Measurements from ENCODE around the gene BCL2L12.

The BCL2L12 gene

GRCh38 chr19:49684983-49685553, 19.3 kb downstream of the BCL2L12 start:
- Histone ChIP-seq H3K36me3 (ENCODE audit: control insufficient read depth in 1 of 2, insufficient read depth in 2 of 2, low read length in 2 of 2) (peaks cover 23 to 56% of the 10 kb centered on the region in 2 donors), H3K9ac (ENCODE audit: low read depth in 1 of 2, low read length in 2 of 2) (no peak overlapping the region), H3K4me1 (ENCODE audit: control insufficient read depth in 1 of 2, insufficient read depth in 2 of 2, low read length in 2 of 2) (peaks cover 14 to 22% of the 10 kb centered on the region in 2 donors), H3K9me3 (ENCODE audit: control insufficient read depth in 1 of 2, low read length in 2 of 2) (no peaks in the 10 kb centered on the region), H3K4me3 (ENCODE audit: low read depth in 1 of 2, low read length in 2 of 2) (no peak overlapping the region), H3K27me3 (ENCODE audit: control insufficient read depth in 1 of 2, insufficient read depth in 2 of 2, low read length in 2 of 2) (peaks cover 0 to 8% of the 10 kb centered on the region in 2 donors), H3K27ac (ENCODE audit: low read depth, low read length) (no peak overlapping the region)

GRCh38 chr19:49685845-49686332, 20.2 kb downstream of the BCL2L12 start:
- no peak overlapping the region for H3K9ac ChIP-seq (ENCODE audit: low read depth in 1 of 2, low read length in 2 of 2)

GRCh38 chr19:49686503-49687088, 20.9 kb downstream of the BCL2L12 start:
- peaks cover 15 to 27% of the 10 kb centered on the region in 2 donors for H3K4me1 ChIP-seq (ENCODE audit: control insufficient read depth in 1 of 2, insufficient read depth in 2 of 2, low read length in 2 of 2)
- H3K27me3 ChIP-seq (ENCODE audit: control insufficient read depth in 1 of 2, insufficient read depth in 2 of 2, low read length in 2 of 2), result peaks cover 11 to 23% of the 10 kb centered on the region in 2 donors
- H3K4me3 ChIP-seq (ENCODE audit: low read depth in 1 of 2, low read length in 2 of 2), result no peak overlapping the region
- H3K27ac ChIP-seq (ENCODE audit: low read depth, low read length), result no peak overlapping the region
- H3K9ac ChIP-seq (ENCODE audit: low read depth in 1 of 2, low read length in 2 of 2), result no peak overlapping the region
- H3K36me3 ChIP-seq (ENCODE audit: control insufficient read depth in 1 of 2, insufficient read depth in 2 of 2, low read length in 2 of 2), result peaks cover 23 to 50% of the 10 kb centered on the region in 2 donors
- no peaks in the 10 kb centered on the region for H3K9me3 ChIP-seq (ENCODE audit: control insufficient read depth in 1 of 2, low read length in 2 of 2)

More at GRCh38 chr19:49685845-49686332, 20.2 kb downstream of the BCL2L12 start:
- Histone ChIP-seq H3K36me3 (ENCODE audit: control insufficient read depth in 1 of 2, insufficient read depth in 2 of 2, low read length in 2 of 2) (peaks cover 23 to 53% of the 10 kb centered on the region in 2 donors), H3K27me3 (ENCODE audit: control insufficient read depth in 1 of 2, insufficient read depth in 2 of 2, low read length in 2 of 2) (peaks cover 5 to 16% of the 10 kb centered on the region in 2 donors), H3K4me3 (ENCODE audit: low read depth in 1 of 2, low read length in 2 of 2) (no peak overlapping the region), H3K4me1 (ENCODE audit: control insufficient read depth in 1 of 2, insufficient read depth in 2 of 2, low read length in 2 of 2) (peaks cover 15 to 22% of the 10 kb centered on the region in 2 donors), H3K9me3 (ENCODE audit: control insufficient read depth in 1 of 2, low read length in 2 of 2) (no peaks in the 10 kb centered on the region), H3K27ac (ENCODE audit: low read depth, low read length) (no peak overlapping the region)

GRCh38 chr19:49687150-49687549, 21.4 kb downstream of the BCL2L12 start:
- Histone ChIP-seq H3K4me3 (ENCODE audit: low read depth in 1 of 2, low read length in 2 of 2) (no peak overlapping the region), H3K4me1 (ENCODE audit: control insufficient read depth in 1 of 2, insufficient read depth in 2 of 2, low read length in 2 of 2) (peaks cover 15 to 27% of the 10 kb centered on the region in 2 donors), H3K9me3 (ENCODE audit: control insufficient read depth in 1 of 2, low read length in 2 of 2) (no peaks in the 10 kb centered on the region), H3K27ac (ENCODE audit: low read depth, low read length) (no peak overlapping the region), H3K9ac (ENCODE audit: low read depth in 1 of 2, low read length in 2 of 2) (no peak overlapping the region), H3K27me3 (ENCODE audit: control insufficient read depth in 1 of 2, insufficient read depth in 2 of 2, low read length in 2 of 2) (peaks cover 11 to 24% of the 10 kb centered on the region in 2 donors), H3K36me3 (ENCODE audit: control insufficient read depth in 1 of 2, insufficient read depth in 2 of 2, low read length in 2 of 2) (peaks cover 19 to 45% of the 10 kb centered on the region in 2 donors)

GRCh38 chr19:49687566-49688316, 22.0 kb downstream of the BCL2L12 start:
- H3K4me1 ChIP-seq (ENCODE audit: control insufficient read depth in 1 of 2, insufficient read depth in 2 of 2, low read length in 2 of 2), result peaks cover 15 to 27% of the 10 kb centered on the region in 2 donors
- H3K4me3 ChIP-seq (ENCODE audit: low read depth in 1 of 2, low read length in 2 of 2), result no peak overlapping the region
- no peak overlapping the region for H3K27ac ChIP-seq (ENCODE audit: low read depth, low read length)
- H3K27me3 ChIP-seq (ENCODE audit: control insufficient read depth in 1 of 2, insufficient read depth in 2 of 2, low read length in 2 of 2), result peaks cover 11 to 24% of the 10 kb centered on the region in 2 donors
- no peak overlapping the region for H3K9ac ChIP-seq (ENCODE audit: low read depth in 1 of 2, low read length in 2 of 2)
- peaks cover 15 to 41% of the 10 kb centered on the region in 2 donors for H3K36me3 ChIP-seq (ENCODE audit: control insufficient read depth in 1 of 2, insufficient read depth in 2 of 2, low read length in 2 of 2)
- H3K9me3 ChIP-seq (ENCODE audit: control insufficient read depth in 1 of 2, low read length in 2 of 2), result no peaks in the 10 kb centered on the region

GRCh38 chr19:49688531-49689132, 22.9 kb downstream of the BCL2L12 start:
- Histone ChIP-seq H3K4me3 (ENCODE audit: low read depth in 1 of 2, low read length in 2 of 2) (no peak overlapping the region), H3K9me3 (ENCODE audit: control insufficient read depth in 1 of 2, low read length in 2 of 2) (no peaks in the 10 kb centered on the region), H3K36me3 (ENCODE audit: control insufficient read depth in 1 of 2, insufficient read depth in 2 of 2, low read length in 2 of 2) (peaks cover 14 to 37% of the 10 kb centered on the region in 2 donors)

GRCh38 chr19:49689133-49690078, 23.7 kb downstream of the BCL2L12 start, which contains the start of gene ADM5:
TSS of gene ADM5 (plus strand) at chr19:49689594. CDS start at chr19:49689838, 244 bp downstream.
- H3K27me3 ChIP-seq (ENCODE audit: control insufficient read depth in 1 of 2, insufficient read depth in 2 of 2, low read length in 2 of 2), result peaks cover 11 to 24% of the 10 kb centered on the region in 2 donors
- peak within 1 kb of the TSS in 1 of 2 donors; percentile 3 for H3K9ac ChIP-seq (ENCODE audit: low read depth in 1 of 2, low read length in 2 of 2)
- no peaks in the 10 kb centered on the region for H3K9me3 ChIP-seq (ENCODE audit: control insufficient read depth in 1 of 2, low read length in 2 of 2)
- peaks cover 15 to 27% of the 10 kb centered on the region in 2 donors for H3K4me1 ChIP-seq (ENCODE audit: control insufficient read depth in 1 of 2, insufficient read depth in 2 of 2, low read length in 2 of 2)
- H3K27ac ChIP-seq (ENCODE audit: low read depth, low read length), result no peak within 1 kb of the TSS
- peak within 1 kb of the TSS; percentile 64 to 72 for H3K4me3 ChIP-seq (ENCODE audit: low read depth in 1 of 2, low read length in 2 of 2)
- peaks cover 8 to 29% of the 10 kb centered on the region in 2 donors for H3K36me3 ChIP-seq (ENCODE audit: control insufficient read depth in 1 of 2, insufficient read depth in 2 of 2, low read length in 2 of 2)

More at GRCh38 chr19:49688531-49689132, 22.9 kb downstream of the BCL2L12 start:
- Histone ChIP-seq H3K4me1 (ENCODE audit: control insufficient read depth in 1 of 2, insufficient read depth in 2 of 2, low read length in 2 of 2) (peaks cover 15 to 27% of the 10 kb centered on the region in 2 donors), H3K27me3 (ENCODE audit: control insufficient read depth in 1 of 2, insufficient read depth in 2 of 2, low read length in 2 of 2) (peaks cover 11 to 24% of the 10 kb centered on the region in 2 donors), H3K27ac (ENCODE audit: low read depth, low read length) (no peak overlapping the region), H3K9ac (ENCODE audit: low read depth in 1 of 2, low read length in 2 of 2) (no peak overlapping the region)

- Histone ChIP-seq H3K9me3 (ENCODE audit: control insufficient read depth in 1 of 2, low read length in 2 of 2) (no peaks in the 10 kb centered on the region), H3K27ac (ENCODE audit: low read depth, low read length) (no peak overlapping the region), H3K4me3 (ENCODE audit: low read depth in 1 of 2, low read length in 2 of 2) (peak overlapping the region; percentile 64 to 72), H3K27me3 (ENCODE audit: control insufficient read depth in 1 of 2, insufficient read depth in 2 of 2, low read length in 2 of 2) (peaks cover 11 to 24% of the 10 kb centered on the region in 2 donors), H3K9ac (ENCODE audit: low read depth in 1 of 2, low read length in 2 of 2) (peak overlapping the region in 1 of 2 donors; percentile 3), H3K36me3 (ENCODE audit: control insufficient read depth in 1 of 2, insufficient read depth in 2 of 2, low read length in 2 of 2) (peaks cover 4 to 21% of the 10 kb centered on the region in 2 donors), H3K4me1 (ENCODE audit: control insufficient read depth in 1 of 2, insufficient read depth in 2 of 2, low read length in 2 of 2) (peaks cover 15 to 27% of the 10 kb centered on the region in 2 donors)
Measured at GRCh38 chr19:49690079-49690655, 24.4 kb downstream of the BCL2L12 start.

All from duodenal mucosa (tissue), 2 donors.